PC-9 (cell line): ENCODE measurements around the gene BCAS3.

Experiments
- CTCF ChIP-seq: fragments of 200-600 bp; sonication (generic); conservative IDR thresholded peaks from 2 replicates; pipeline ENCODE4 v1.6.1; 2017; ENCODE audit warnings: mixed run types, antibody characterized with exemption, mild to moderate bottlenecking, moderate library complexity
- EZH2 ChIP-seq: fragments of 200-600 bp; sonication (generic); IDR thresholded peaks from 2 replicates; pipeline ENCODE4 v1.8.0; 2017; ENCODE audit warnings: antibody characterized with exemption, low read depth

- no peak for TF ChIP-seq CTCF
- no peak for TF ChIP-seq EZH2
These were observed 291.9 kb downstream of the BCAS3 start for GRCh38 chr17:60969500-60970037.
